Thoracic aorta (tissue), 2 donors: ENCODE data around the gene TAX1BP3. TPM values are rescaled to one million over a fixed set of nuclear protein-coding genes. Genes with fewer than 3 reads are reported as not detected.
"Not testable (repeated sequence)": the region's sequence is repeated elsewhere in the genome, so short reads cannot be mapped to it uniquely, and the experiment has no call there.

Source experiments
- ATAC-seq: fragments of 150-250 bp; one replicate; pipeline ENCODE4 v1.8.0; 2017; ENCODE audit warnings: low read depth; ENCODE audit not compliant: insufficient number of reproducible peaks, low FRiP score
- DNase-seq: peaks from one replicate; pipeline ENCODE4 v3.0.0-alpha.2; 2020; ENCODE audit warnings: low spot score
- H3K27ac ChIP-seq, 2 donors: fragments of 200-600 bp; sonication (generic); 1 replicate in 1 of 2; 2 replicates in 1 of 2; pipeline ENCODE4 v1.5.1; 2016; ENCODE audit warnings: mild to moderate bottlenecking in 2 of 2, moderate library complexity in 2 of 2
- H3K27me3 ChIP-seq: fragments of 200-600 bp; sonication (generic); replicated peaks from 2 replicates; pipeline ENCODE4 v1.6.0; 2016; ENCODE audit warnings: mild to moderate bottlenecking; ENCODE audit not compliant: insufficient read depth
- H3K36me3 ChIP-seq: fragments of 200-600 bp; sonication (generic); one replicate; pipeline ENCODE4 v1.5.1; 2016
- H3K4me1 ChIP-seq, 2 donors: fragments of 200-600 bp; sonication (generic); 1 replicate in 1 of 2; 2 replicates in 1 of 2; pipeline versions ENCODE4 v1.5.1 to v1.6.0; 2016; ENCODE audit warnings: low read depth in 2 of 2, mild to moderate bottlenecking in 1 of 2; ENCODE audit not compliant: control insufficient read depth in 1 of 2
- H3K4me3 ChIP-seq: fragments of 200-600 bp; sonication (generic); 2 replicates; pipeline ENCODE4 v1.5.1; 2016; ENCODE audit warnings: mild to moderate bottlenecking
- H3K9me3 ChIP-seq: fragments of 200-600 bp; sonication (generic); 2 replicates; pipeline ENCODE4 v1.5.1; 2016
- CTCF ChIP-seq: fragments of 200-600 bp; sonication (generic); IDR thresholded peaks from one replicate; pipeline ENCODE4 v1.5.1; 2019; ENCODE audit warnings: antibody characterized with exemption
- total RNA-seq, 2 donors: library from RNA; depleted of rRNA; stranded (reverse); fragments of >200 nt; gene quantifications; one replicate each; pipeline versions ENCODE4 v1.1.0 to v1.2.3, GENCODE V29; 2016

The TAX1BP3 gene
- total RNA-seq, 2 donors from 2014 or later = 127 to 243 TPM

GRCh38 chr17:3704931-3705717 is 36.7 kb upstream of the TAX1BP3 start:
- no peak overlapping the region for H3K4me3 ChIP-seq

GRCh38 chr17:3702041-3702539 is 33.7 kb upstream of the TAX1BP3 start:
- not testable (repeated sequence) for H3K27me3 ChIP-seq, H3K36me3 ChIP-seq, H3K4me1 ChIP-seq, DNase-seq, ATAC-seq, H3K9me3 ChIP-seq, H3K4me3 ChIP-seq, H3K27ac ChIP-seq

More at GRCh38 chr17:3704931-3705717, 36.7 kb upstream of the TAX1BP3 start:
- Histone ChIP-seq H3K27me3 (no peaks in the 10 kb centered on the region), H3K27ac (no peak overlapping the region), H3K9me3 (no peaks in the 10 kb centered on the region), H3K36me3 (no peaks in the 10 kb centered on the region), H3K4me1 (no peaks in the 10 kb centered on the region)
- DNase-seq (no peak), ATAC-seq (no peak)
- TF ChIP-seq CTCF = no peak

- H3K27me3 ChIP-seq = peaks cover 6% of the 10 kb centered on the region
- H3K4me3 ChIP-seq = no peak overlapping the region
- ATAC-seq (no peak), DNase-seq (no peak)
- peaks cover 3% of the 10 kb centered on the region for H3K9me3 ChIP-seq
- H3K4me1 ChIP-seq = peaks cover 6 to 12% of the 10 kb centered on the region in 2 donors
- no peaks in the 10 kb centered on the region for H3K36me3 ChIP-seq
- no peak overlapping the region for H3K27ac ChIP-seq
- no peak for TF ChIP-seq CTCF
Observed at GRCh38 chr17:3699951-3700350, 31.6 kb upstream of the TAX1BP3 start.

- Histone ChIP-seq H3K36me3 (no peaks in the 10 kb centered on the region), H3K27me3 (peaks cover 12% of the 10 kb centered on the region), H3K4me3 (no peak overlapping the region), H3K4me1 (peaks cover 6 to 16% of the 10 kb centered on the region in 2 donors), H3K9me3 (peaks cover 3% of the 10 kb centered on the region), H3K27ac (no peak overlapping the region)
- ATAC-seq (no peak), DNase-seq (no peak)
- no peak for TF ChIP-seq CTCF
Observed at GRCh38 chr17:3698139-3698538, 29.8 kb upstream of the TAX1BP3 start.

GRCh38 chr17:3697103-3697476 is 28.7 kb upstream of the TAX1BP3 start:
- Histone ChIP-seq H3K36me3 (no peaks in the 10 kb centered on the region), H3K27ac (no peak overlapping the region)
- ATAC-seq = no peak

More at GRCh38 chr17:3697103-3697476, 28.7 kb upstream of the TAX1BP3 start:
- no peak for TF ChIP-seq CTCF
- Histone ChIP-seq H3K9me3 (peaks cover 3% of the 10 kb centered on the region), H3K4me1 (peaks cover 6 to 16% of the 10 kb centered on the region in 2 donors), H3K27me3 (peaks cover 12% of the 10 kb centered on the region), H3K4me3 (no peak overlapping the region)
- DNase-seq = no peak
